ENCODE measurements around the gene HLA-B.

The HLA-B gene

DNA sequence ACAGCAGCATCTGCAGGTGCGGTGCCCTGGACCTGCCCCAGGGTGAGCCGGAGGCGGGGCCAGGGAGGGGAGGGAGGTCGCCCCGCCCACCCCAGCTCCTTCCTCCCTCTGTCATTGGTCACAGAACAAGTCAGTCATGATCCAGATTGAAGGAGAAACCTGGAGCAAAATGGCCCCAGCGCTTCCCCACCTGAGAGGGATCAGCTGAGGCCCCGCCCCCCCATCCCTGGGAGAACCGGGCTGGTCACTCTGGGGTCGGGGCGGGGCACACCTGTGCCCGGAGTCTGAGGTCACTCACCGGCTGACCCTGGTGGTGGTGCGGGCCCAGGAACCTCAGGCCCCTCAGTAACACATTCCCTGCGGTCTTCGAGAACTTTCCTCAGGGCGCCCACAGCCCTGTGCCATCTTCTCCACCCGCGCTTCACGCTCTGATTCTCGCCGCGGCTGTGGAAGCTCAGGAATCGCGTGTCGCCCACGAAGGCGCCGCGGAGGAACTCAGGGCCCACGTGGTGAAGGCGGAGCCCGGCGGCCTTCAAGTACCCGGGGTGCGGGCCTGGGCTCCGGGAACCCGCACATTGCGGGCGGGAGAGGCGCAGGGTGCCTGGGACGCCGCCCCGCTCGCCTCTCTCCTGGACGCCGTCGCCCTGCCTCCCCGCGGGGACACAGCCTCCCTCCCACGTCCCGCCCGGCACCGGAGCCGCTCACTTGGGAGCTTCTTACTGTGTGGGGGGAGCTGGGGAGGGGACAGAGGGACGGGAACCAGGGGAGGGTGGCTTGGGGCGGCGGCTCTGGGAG lies 48.7 kb downstream of the HLA-B start:
- no peak overlapping the region for H3K4me3 ChIP-seq (ENCODE audit: low read length)
- TF ChIP-seq, protein P1, sequence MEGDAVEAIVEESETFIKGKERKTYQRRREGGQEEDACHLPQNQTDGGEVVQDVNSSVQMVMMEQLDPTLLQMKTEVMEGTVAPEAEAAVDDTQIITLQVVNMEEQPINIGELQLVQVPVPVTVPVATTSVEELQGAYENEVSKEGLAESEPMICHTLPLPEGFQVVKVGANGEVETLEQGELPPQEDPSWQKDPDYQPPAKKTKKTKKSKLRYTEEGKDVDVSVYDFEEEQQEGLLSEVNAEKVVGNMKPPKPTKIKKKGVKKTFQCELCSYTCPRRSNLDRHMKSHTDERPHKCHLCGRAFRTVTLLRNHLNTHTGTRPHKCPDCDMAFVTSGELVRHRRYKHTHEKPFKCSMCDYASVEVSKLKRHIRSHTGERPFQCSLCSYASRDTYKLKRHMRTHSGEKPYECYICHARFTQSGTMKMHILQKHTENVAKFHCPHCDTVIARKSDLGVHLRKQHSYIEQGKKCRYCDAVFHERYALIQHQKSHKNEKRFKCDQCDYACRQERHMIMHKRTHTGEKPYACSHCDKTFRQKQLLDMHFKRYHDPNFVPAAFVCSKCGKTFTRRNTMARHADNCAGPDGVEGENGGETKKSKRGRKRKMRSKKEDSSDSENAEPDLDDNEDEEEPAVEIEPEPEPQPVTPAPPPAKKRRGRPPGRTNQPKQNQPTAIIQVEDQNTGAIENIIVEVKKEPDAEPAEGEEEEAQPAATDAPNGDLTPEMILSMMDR (IDR thresholded peaks at IDR 0.05; ENCODE audit: insufficient read depth, low read depth, low read length, missing control alignments) = no peak
- peak; percentile 41 for DNase-seq (ENCODE audit: low read depth)

DNA sequence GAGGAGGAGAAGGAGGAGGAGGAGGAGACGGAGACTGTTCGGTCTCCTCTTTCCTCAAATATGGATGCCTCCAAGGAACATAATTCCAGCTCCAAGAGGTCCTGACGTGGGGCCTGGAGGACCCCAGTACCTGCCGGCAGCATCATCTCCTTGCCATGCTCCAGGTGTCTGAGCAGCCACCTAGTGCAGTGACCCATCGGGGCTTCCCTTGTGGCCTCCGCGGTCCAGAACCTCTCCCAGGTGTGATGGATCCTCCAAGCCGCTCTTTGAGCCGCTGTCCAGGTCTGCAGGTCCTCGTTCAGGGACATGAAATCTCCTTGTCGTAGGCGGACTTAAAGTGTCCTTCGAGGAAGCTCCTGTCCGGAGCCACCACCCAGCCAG lies 49.3 kb downstream of the HLA-B start:
- TF ChIP-seq, protein P1 (IDR thresholded peaks at IDR 0.05; ENCODE audit: insufficient read depth, low read depth, low read length, missing control alignments) = no peak
- no peak overlapping the region for H3K4me3 ChIP-seq (ENCODE audit: low read length)
- no peak for DNase-seq (ENCODE audit: low read depth)

DNA sequence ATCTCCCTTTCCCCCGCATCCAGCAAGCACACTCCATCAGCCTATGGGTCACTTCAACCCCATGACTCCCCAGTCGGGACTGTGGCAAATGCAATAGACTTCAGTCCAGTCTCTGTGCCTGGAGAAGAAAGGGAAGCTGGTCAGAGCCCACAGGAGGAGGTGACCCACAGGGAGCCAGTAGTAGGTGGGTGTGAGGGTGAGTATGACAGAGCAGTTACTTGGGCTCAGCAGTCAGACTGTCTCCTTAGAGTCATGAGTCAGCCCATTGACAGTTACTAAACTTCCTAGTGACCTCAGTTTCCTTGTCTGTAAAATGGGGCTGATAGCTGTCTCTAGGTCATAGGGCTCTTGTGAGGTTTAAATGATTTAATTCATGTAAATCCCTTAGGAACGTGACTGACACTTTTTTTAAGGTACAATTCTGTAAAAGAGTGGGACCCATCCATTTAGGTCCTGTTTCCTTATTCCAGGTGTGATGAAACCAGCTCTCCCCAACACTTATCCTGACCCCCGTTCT lies 51.2 kb downstream of the HLA-B start:
- H3K4me3 ChIP-seq (ENCODE audit: low read length) = no peak overlapping the region
- no peak for DNase-seq (ENCODE audit: low read depth)
- TF ChIP-seq, protein P1 (IDR thresholded peaks at IDR 0.05; ENCODE audit: insufficient read depth, low read depth, low read length, missing control alignments) = no peak

DNA sequence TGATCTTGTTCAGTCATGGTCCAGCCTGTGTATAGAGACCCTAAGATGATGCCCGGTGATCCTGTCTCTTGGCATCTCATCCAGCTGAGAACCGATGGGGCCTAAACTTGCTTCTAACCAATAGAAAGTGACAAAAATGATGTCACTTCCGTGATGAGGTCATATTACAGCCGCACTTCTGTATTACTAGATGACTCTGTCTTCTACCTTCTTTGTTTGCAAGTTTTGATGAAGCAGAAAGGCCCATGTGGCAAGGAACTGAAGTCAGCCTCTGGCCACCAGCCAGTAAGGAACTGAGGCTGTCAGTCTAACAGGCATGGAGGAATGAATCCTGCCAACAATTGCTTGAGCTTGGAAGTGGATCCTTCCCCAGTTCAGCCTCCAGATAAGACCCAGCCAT lies 52.3 kb downstream of the HLA-B start:
- no peak overlapping the region for H3K4me3 ChIP-seq (ENCODE audit: low read length)
- DNase-seq (ENCODE audit: low read depth) = peak; percentile 34
- TF ChIP-seq, protein P1 (IDR thresholded peaks at IDR 0.05; ENCODE audit: insufficient read depth, low read depth, low read length, missing control alignments) = no peak
